GDM1 (cell line): ENCODE results near the gene AHDC1.
"Not testable (repeated sequence)": the region's sequence is repeated elsewhere in the genome, so short reads cannot be mapped to it uniquely, and the experiment has no call there.

ENCODE experiments used
- DNase-seq: peaks from one replicate; lab custom pipeline; 2025; lab: John Stamatoyannopoulos, UW

The AHDC1 gene

GRCh38 chr1:27633298-27633610 lies 29.3 kb upstream of the AHDC1 start:
- no peak for DNase-seq

DNA sequence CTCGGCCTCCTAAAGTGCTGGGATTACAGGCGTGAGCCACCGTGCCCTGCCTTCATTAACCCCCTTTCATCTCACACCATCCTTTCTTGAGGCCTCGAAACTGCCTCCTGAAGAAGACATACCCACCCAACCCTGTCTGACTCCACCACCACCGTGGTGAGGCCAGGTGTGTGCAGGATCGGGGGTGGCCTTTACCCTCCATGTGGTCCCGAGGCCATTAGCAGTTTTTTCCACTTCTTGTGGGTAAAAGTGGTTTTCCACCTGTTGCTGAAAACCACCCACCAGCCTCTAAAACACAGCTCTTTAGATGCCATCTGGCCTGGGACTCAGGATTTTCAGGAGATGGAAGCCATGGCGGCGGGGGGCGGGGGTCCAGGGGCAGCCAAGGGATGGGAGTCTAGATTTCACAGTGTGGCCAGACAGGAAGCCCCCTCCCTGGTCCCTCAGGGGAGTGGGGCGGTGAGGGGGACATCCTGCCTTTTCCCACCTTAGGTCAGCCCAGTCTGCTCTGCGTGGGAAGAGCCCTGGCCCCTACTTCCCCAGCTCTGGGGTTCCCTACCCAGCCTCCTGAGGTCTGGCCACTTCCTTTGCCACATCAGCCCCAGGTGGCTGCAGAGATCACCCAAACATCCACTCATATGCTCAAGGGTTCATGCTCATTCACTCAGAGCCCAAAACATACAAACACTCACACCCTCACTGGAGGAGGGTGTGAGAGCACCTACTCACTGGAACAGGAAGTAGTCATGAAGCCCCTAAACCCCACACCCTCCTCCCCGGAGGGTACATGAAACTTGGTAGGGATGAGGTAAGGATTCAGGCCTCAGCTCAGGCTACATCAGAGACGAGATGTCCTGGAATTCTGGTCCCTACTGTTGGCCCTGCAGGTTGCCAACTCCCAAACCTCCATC lies 28.7 kb upstream of the AHDC1 start:
- DNase-seq: peak; percentile 67

GRCh38 chr1:27630859-27631491 lies 27.0 kb upstream of the AHDC1 start:
- DNase-seq: no peak

GRCh38 chr1:27628712-27629111 lies 24.8 kb upstream of the AHDC1 start:
- no peak for DNase-seq

DNA sequence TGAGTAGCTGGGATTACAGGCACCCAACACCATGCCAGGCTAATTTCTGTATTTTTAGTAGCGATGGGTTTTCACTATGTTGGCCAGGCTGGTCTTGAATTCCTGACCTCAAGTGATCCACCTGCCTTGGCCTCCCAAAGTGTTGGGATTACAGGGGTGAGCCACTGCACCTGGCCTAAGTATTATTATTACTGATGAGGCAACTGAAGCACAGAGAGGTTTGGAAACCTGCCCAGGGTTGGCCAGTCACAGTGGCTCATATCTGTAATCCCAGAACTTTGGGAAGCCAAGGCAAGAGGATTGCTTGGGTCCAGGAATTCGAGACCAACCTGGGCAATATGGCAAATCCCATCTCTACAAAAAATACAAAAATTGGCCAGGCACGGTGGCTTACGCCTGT lies 23.8 kb upstream of the AHDC1 start:
- not testable (repeated sequence) for DNase-seq

- DNase-seq: no peak
Observed at GRCh38 chr1:27627061-27627460, 23.1 kb upstream of the AHDC1 start.

GRCh38 chr1:27626031-27626935 lies 22.3 kb upstream of the AHDC1 start:
- DNase-seq: no peak

DNA sequence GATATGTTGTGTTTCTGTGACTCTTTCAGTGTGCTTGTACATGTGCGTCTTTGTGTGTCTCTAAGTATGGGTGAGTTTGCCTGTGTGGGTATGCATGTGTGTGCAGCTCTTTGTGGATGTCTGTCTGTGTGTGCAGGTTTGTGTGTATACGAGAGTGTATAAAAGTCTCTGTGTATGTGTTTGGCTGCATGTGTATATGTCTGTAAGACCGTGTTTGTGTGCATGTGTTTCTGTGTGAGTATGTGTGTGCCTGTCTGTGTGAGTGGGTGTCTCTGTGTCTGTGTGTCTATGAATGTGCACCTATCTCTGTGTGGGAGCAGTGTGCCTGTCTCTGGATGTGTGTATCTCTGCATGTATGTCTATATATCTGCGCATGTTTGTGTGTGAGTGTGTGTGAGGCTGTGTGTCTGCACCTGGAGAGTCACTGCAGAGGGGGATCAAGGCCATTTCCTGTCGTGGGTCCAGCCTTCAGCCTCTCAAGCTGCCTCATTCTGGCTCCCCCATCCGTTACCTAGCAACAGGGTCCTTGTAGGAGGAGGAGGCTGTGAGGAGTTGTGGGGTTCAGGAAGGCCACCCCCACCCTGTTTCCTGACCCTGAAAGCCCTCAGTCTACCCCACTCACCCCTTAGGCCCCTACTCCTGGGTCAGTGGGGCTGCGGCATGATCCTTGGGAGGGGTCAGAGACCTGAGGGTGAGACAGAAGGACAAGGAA lies 20.7 kb upstream of the AHDC1 start:
- no peak for DNase-seq

DNA sequence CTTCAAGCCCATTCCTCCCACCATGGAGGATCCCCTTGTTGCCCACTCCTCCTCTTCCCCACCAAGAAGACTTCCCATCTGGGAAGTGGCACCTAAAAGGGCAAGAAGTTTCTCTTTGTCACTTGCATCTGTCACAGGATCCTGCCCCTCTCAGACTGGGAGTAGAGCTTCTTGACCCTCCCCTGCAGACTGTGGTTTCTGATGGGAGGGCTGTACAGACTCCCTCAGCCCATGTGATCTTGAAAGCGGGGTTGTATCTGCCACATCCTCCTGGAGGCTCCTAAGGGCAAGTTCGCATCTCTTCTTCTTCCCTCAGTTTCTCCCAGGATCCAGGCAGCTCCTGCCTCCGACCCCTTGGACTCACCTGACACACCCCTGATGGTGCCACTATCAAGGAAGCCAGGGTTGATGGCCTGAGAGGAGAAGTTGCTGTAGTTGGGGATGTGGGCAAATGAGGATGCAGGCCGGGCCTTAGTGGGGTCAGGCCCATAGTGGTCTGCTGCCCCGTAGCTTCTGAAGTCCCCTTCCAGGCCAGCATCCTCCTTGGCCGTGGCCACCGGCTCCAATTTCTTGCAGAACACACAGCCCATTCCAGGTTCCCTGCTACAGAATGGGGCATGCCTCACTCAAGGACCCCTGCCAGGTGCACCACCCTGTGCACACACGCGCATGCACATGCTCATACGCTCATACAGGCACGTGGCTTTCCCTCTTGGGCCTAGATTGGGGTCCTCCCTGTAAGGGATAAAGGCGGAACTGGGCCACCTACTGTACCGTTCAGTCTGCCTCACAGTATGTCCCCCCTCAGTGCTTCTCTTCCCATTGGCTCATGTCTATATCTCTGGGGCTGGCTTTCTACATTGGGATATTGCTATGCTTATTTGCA lies 19.6 kb upstream of the AHDC1 start:
- DNase-seq: peak; percentile 48

DNA sequence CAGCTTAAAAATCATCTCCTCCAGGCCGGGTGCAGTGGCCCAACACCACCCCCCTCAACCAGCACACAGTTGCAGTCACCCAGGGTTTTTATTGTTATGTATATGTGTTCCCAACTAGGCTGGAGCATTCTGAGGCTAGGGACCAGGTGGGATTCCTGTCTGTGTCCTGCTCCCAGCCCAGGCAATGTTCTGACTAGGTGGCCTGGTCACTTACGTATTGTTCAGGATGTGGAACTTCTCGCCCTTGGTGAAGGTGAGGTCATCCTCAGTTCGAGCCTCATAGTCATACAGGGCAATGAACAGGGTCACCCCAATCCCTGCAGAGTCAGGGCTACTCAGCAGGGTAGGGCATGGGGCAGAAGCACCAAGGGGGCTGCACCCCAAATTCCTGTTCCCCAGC lies 18.9 kb upstream of the AHDC1 start:
- DNase-seq: no peak

DNA sequence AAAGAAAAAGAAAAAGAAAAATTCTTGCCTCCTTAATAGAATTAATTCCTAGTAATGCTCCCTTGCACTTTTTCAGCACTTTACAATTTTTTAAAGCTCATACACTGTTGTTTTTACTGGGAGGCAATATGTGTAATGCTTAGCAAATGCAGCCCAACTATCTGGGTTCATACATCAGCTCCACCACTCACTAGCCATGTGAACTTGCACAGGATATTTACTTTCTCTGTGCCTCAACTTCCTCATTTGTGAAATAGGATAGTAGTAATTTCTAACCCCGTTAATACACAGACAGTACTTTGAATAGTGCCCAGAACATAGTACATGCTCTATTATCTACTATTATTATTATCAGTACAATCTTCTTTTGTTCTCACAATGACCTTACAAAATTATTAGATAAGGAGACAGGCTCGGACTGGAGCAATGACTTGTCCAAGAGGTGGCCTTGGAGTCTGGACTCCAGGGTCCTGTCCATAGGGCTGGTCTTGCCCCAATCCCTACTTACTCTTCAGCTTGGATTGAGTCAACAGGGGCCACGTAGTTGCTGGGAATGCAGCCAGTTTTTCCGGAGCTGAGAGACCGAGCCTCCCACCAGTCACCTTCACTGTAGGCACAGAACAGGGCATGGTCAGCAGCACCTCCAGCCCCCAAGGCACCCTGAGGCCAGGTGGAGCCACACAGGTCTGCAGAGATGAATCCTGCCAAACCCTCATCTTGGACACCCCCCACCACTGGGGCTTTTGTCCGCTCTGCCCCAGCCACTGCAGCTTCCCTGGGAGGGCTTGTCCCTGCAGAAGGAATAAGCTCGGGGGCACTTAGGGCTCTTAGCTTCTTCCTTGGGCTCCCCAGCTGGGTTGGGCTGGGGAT lies 17.3 kb upstream of the AHDC1 start:
- DNase-seq: no peak

GRCh38 chr1:27619782-27620438 lies 16.0 kb upstream of the AHDC1 start:
- not testable (repeated sequence) for DNase-seq

GRCh38 chr1:27618341-27619082 lies 14.6 kb upstream of the AHDC1 start:
- DNase-seq: peak; percentile 80

- no peak for DNase-seq
Observed at GRCh38 chr1:27617420-27617819, 13.5 kb upstream of the AHDC1 start.

GRCh38 chr1:27616441-27616840 lies 12.5 kb upstream of the AHDC1 start:
- no peak for DNase-seq

GRCh38 chr1:27615346-27616192 lies 11.6 kb upstream of the AHDC1 start:
- DNase-seq: no peak

- DNase-seq: no peak
Observed at GRCh38 chr1:27614625-27615344, 10.8 kb upstream of the AHDC1 start.
